B cell (primary cell): Measurements from ENCODE around the gene WHAMM. TPM values are rescaled to one million over a fixed set of nuclear protein-coding genes. Genes with fewer than 3 reads are reported as not detected.

Experiments used
- ATAC-seq: fragments of 200-7000 bp; cut with Tn5 transposase; one replicate; pipeline ENCODE4 v1.10.0; 2021; ENCODE audit warnings: low read depth, mild to moderate bottlenecking, moderate number of reproducible peaks, moderate library complexity
- CTCF ChIA-PET: fragments of 350-600 bp; sonication (Branson Sonifier 250); formaldehyde crosslinking; loops from one replicate; lab custom pipeline; 2021; ENCODE audit warnings: antibody characterized with exemption, inconsistent platforms; lab: Charles Lee
- POLR2A ChIA-PET: fragments of 350-600 bp; sonication (Branson Sonifier 250); formaldehyde crosslinking; loops from one replicate; lab custom pipeline; 2021; ENCODE audit warnings: antibody characterized with exemption; lab: Charles Lee
- DNase-seq: peaks from one replicate; pipeline ENCODE4 v3.0.0; 2013
- H2AFZ ChIP-seq: 2 replicates; pipeline ENCODE4 v1.6.1; 2012; ENCODE audit warnings: mild to moderate bottlenecking, low read depth, low read length; ENCODE audit not compliant: insufficient read depth, poor library complexity, severe bottlenecking
- H3K27ac ChIP-seq, 2 donors: 1 replicate in 1 of 2; 2 replicates in 1 of 2; pipeline ENCODE4 v1.5.1; 2012 to 2013; ENCODE audit warnings: low read length in 2 of 2, mild to moderate bottlenecking in 2 of 2, moderate library complexity in 1 of 2
- H3K27me3 ChIP-seq, 4 experiments: fragments of 200-600 bp in 1 of 4; sonication (generic) in 1 of 4; replicated peaks in 1 of 4; 1 replicate in 2 of 4; 2 replicates in 2 of 4; pipeline versions ENCODE4 v1.6.1 to v1.7.0; 2013 to 2016; ENCODE audit warnings: low read length in 3 of 4, mild to moderate bottlenecking in 2 of 4, mixed read lengths in 1 of 4, moderate library complexity in 1 of 4; ENCODE audit not compliant: insufficient read depth in 4 of 4, control insufficient read depth in 3 of 4; ENCODE audit errors: control extremely low read depth in 1 of 4
- H3K36me3 ChIP-seq, 2 experiments: replicated peaks in 1 of 2; 1 replicate in 1 of 2; 2 replicates in 1 of 2; pipeline versions ENCODE4 v1.6.1 to v1.7.1; 2013; ENCODE audit warnings: low read length in 1 of 2; ENCODE audit not compliant: insufficient read depth in 2 of 2, control insufficient read depth in 1 of 2; ENCODE audit errors: control extremely low read depth in 1 of 2, extremely low read depth in 1 of 2
- H3K4me1 ChIP-seq, 2 donors: fragments of 200-600 bp in 1 of 2; sonication (generic) in 1 of 2; 1 replicate in 1 of 2; 2 replicates in 1 of 2; pipeline versions ENCODE4 v1.5.1 to v1.6.1; 2013 to 2017; ENCODE audit warnings: low read length in 2 of 2; ENCODE audit not compliant: control insufficient read depth in 2 of 2, insufficient read depth in 2 of 2
- H3K4me2 ChIP-seq: replicated peaks from 2 replicates; pipeline ENCODE3; 2012; ENCODE audit warnings: mild to moderate bottlenecking, low read depth, low read length; ENCODE audit not compliant: poor library complexity, severe bottlenecking
- H3K4me3 ChIP-seq, 5 experiments: fragments of 200-600 bp in 1 of 5; sonication (generic) in 1 of 5; 1 replicate in 3 of 5; 2 replicates in 2 of 5; pipeline versions ENCODE4 v1.5.1 to v1.7.0; 2011 to 2016; ENCODE audit warnings: low read length in 4 of 5, mild to moderate bottlenecking in 4 of 5, low read depth in 2 of 5, control low read depth in 1 of 5, moderate library complexity in 1 of 5; ENCODE audit not compliant: insufficient read depth in 1 of 5; ENCODE audit errors: control extremely low read depth in 1 of 5, extremely low read depth in 1 of 5
- H3K79me2 ChIP-seq: fragments of 200-600 bp; sonication (generic); one replicate; pipeline ENCODE4 v1.6.0; 2016; ENCODE audit warnings: low read length; ENCODE audit not compliant: control insufficient read depth, insufficient read depth
- H3K9ac ChIP-seq: fragments of 200-600 bp; sonication (generic); 2 replicates; pipeline ENCODE4 v1.6.1; 2017; ENCODE audit warnings: mild to moderate bottlenecking, low read length, moderate library complexity
- H3K9me3 ChIP-seq, 3 donors: one replicate each; pipeline versions ENCODE4 v1.6.1 to v1.7.1; 2013; ENCODE audit warnings: low read length in 2 of 3; ENCODE audit not compliant: control insufficient read depth in 2 of 3, insufficient read depth in 1 of 3; ENCODE audit errors: control extremely low read depth in 1 of 3
- H4K20me1 ChIP-seq: 2 replicates; pipeline ENCODE4 v1.6.0; 2012; ENCODE audit warnings: mild to moderate bottlenecking, low read length; ENCODE audit not compliant: insufficient read depth, control insufficient read depth, poor library complexity, severe bottlenecking
- H3K27ac Mint-ChIP-seq: one replicate; pipeline ENCODE4 v1.8.0; 2021; ENCODE audit warnings: mixed read lengths
- H3K27me3 Mint-ChIP-seq: one replicate; pipeline ENCODE4 v1.8.0; 2021; ENCODE audit warnings: mixed read lengths
- H3K4me1 Mint-ChIP-seq: one replicate; pipeline ENCODE4 v1.8.0; 2021; ENCODE audit warnings: mixed read lengths
- H3K4me3 Mint-ChIP-seq: one replicate; pipeline ENCODE4 v1.8.0; 2021; ENCODE audit warnings: mixed read lengths
- H3K9me3 Mint-ChIP-seq: one replicate; pipeline ENCODE4 v1.8.0; 2022; ENCODE audit warnings: mixed read lengths; ENCODE audit not compliant: insufficient read depth
- CTCF ChIP-seq: fragments of 200-600 bp; IDR thresholded peaks from one replicate; pipeline ENCODE4 v1.8.0; 2022; ENCODE audit warnings: antibody characterized with exemption, mild to moderate bottlenecking
- EZH2 ChIP-seq: IDR thresholded peaks from 2 replicates; pipeline ENCODE4 v1.6.1; 2012; ENCODE audit warnings: borderline replicate concordance, low read depth, mild to moderate bottlenecking, moderate library complexity, low read length; ENCODE audit not compliant: insufficient read depth, poor library complexity, severe bottlenecking
- WGBS: methylation state at CpG from one replicate; pipeline ENCODE4 v1.1.5; 2013; ENCODE audit warnings: missing lambda C conversion rate; ENCODE audit not compliant: insufficient coverage; 5-methylcytosine and 5-hydroxymethylcytosine counted together
- intact Hi-C: fragments of 100-400 bp; cut with micrococcal nuclease; formaldehyde crosslinking; loops from one replicate; pipeline ENCODE4 v1.10.0; 2022
- polyA minus RNA-seq: library from RNA; depleted of rRNA, polyadenylated mRNA; stranded (reverse); fragments of >200 nt; gene quantifications from 2 replicates; pipeline ENCODE4 v1.2.3, GENCODE V29; 2012
- polyA plus RNA-seq: library from polyadenylated mRNA; depleted of rRNA; stranded (reverse); fragments of >200 nt; gene quantifications from 2 replicates; pipeline ENCODE4 v1.2.3, GENCODE V29; 2012
- total RNA-seq, 2 donors: library from RNA; stranded (reverse); fragments of 120-200 nt in 1 of 2; gene quantifications; 1 replicate in 1 of 2; 2 replicates in 1 of 2; pipeline versions ENCODE4 v1.2.3 to v1.2.4, GENCODE V29; 2013 to 2022

The WHAMM gene
- 29.9 and 31.3 TPM in 2 replicates for total RNA-seq
- 11.8 TPM for total RNA-seq (2013)
- 18.3 and 44.3 TPM in 2 replicates for polyA plus RNA-seq
- polyA minus RNA-seq, result 23.3 and 31.1 TPM in 2 replicates

- Mint-ChIP-seq H3K27ac (peak within 1 kb of the TSS; percentile 95), H3K27me3 (no peaks in the 10 kb centered on the region), H3K4me3 (peak within 1 kb of the TSS; percentile 86), H3K9me3 (no peaks in the 10 kb centered on the region), H3K4me1 (peaks cover 54% of the 10 kb centered on the region)
- ChIA-PET POLR2A (interaction anchor here (0.6 to 2.4 kb wide), 5 partner anchors 14 to 269 kb away, joined by 3 to 7 read pairs (median 4); partner anchors contain the start of gene RPS17), CTCF (interaction anchor here (1.0 to 1.4 kb wide), 3 partner anchors 36 to 202 kb away, joined by 3 to 5 read pairs (median 4); partner anchors contain the start of gene C15orf40)
- Histone ChIP-seq H3K79me2 (peaks cover 42% of the 10 kb centered on the region), H3K27ac (peak within 1 kb of the TSS; percentile 91 to 99), H3K4me1 (peaks cover 31 to 41% of the 10 kb centered on the region in 2 donors), H3K36me3 (peaks cover 2 to 16% of the 10 kb centered on the region in 2 experiments), H3K9ac (peak within 1 kb of the TSS; percentile 98), H2AFZ (peak within 1 kb of the TSS; percentile 78), H3K9me3 (no peaks in the 10 kb centered on the region), H3K27me3 (no peaks in the 10 kb centered on the region), H4K20me1 (peaks cover 6% of the 10 kb centered on the region), H3K4me3 (peak within 1 kb of the TSS; percentile 82 to 96 (median 86)), H3K4me2 (peak within 1 kb of the TSS; percentile 75)
- ATAC-seq, result peak; percentile 89
- peak; percentile 97 for DNase-seq
- no peak for TF ChIP-seq EZH2
- TF ChIP-seq CTCF, result no peak
- WGBS, result under 1% methylated on average over 63 of the region's 67 CpGs
- intact Hi-C loops, result loop anchor here (1.0 to 2.0 kb wide), 5 partner anchors 59 to 258 kb away; partner anchors contain the start of genes AP3B2, BTBD1, C15orf40 and RAMAC
These were observed at the start of gene WHAMM for GRCh38 chr15:82809308-82810060. Gene WHAMM (plus strand): TSS chr15:82809628. CDS start chr15:82809727, 99 bp downstream.
